GM15510 (cell line): ENCODE results near the gene NCAM1.

Source experiments
- POLR2A ChIP-seq: IDR thresholded peaks from 3 replicates; pipeline ENCODE4 v1.6.1; 2011; ENCODE audit warnings: borderline replicate concordance; ENCODE audit not compliant: insufficient read length; ENCODE audit errors: extremely low read depth

NCAM1 gene

GRCh38 chr11:112961146-112961668, at the start of gene NCAM1:
TSS of gene NCAM1 (plus strand) at chr11:112961420.
- TF ChIP-seq POLR2A: no peak

- TF ChIP-seq POLR2A: no peak
Observed at GRCh38 chr11:112922606-112923005, 38.6 kb upstream of the NCAM1 start.

GRCh38 chr11:112925516-112926310, 35.5 kb upstream of the NCAM1 start:
- no peak for TF ChIP-seq POLR2A

- TF ChIP-seq POLR2A: no peak
Observed at GRCh38 chr11:112928136-112928535, 33.1 kb upstream of the NCAM1 start.

DNA sequence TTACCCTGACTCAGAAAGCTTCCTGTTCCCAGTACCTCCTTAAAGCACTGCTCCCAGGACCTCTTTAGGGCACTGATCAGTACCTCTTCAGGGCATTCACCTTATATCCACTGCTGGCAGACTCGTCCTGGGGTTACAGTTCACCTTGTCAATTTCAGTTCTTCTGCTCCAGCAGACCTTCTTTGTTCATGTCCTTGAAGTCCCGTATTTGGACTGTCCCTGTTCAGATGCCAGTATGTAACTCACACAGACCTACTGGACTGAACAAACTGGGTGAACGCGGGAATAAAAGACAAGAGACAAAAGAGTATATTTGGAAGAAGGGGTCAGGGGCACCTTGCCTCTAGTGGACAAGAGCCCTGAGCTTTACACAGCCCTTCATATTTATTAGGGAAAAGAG, 31.8 kb upstream of the NCAM1 start:
- no peak for TF ChIP-seq POLR2A

DNA sequence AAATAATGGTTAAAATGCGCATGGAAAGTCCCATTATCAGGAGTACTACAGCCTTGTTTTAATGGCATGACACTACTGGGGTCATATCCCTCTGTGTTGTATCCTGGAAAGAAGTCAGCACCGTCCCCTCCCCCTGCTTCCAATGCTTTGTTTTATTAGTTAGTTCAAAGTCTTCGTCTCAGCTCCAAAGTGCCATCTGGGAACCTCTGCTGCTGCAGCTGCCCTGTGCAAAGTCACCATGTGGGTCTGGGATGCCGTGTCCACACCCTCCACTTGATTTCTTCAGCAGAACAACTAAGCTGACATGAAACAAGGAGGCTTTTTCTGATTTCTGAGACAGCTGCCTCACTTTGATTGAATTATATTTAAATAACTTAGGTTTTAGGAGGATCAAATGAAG, 29.5 kb upstream of the NCAM1 start:
- no peak for TF ChIP-seq POLR2A

GRCh38 chr11:112932593-112932992, 28.6 kb upstream of the NCAM1 start:
- no peak for TF ChIP-seq POLR2A

DNA sequence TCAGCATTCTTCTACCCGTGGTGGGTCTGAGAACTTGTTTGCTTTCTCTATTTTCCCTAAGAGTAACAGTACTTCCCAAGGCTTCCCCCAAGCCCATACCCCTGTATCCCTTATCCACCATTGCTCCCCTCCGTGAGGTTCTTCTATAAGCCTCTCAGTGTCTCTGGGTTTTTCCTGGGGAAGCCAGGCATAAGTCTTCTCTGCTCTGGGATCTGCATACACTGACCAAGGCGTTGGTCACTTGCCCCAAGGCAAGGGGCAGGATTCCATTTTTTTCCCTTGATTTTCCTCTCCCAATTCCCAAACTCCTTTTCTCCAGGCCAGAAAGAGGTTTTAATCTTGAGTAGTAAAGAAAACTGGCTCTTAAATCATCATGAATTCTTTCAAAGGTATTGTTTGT, 27.2 kb upstream of the NCAM1 start:
- no peak for TF ChIP-seq POLR2A

DNA sequence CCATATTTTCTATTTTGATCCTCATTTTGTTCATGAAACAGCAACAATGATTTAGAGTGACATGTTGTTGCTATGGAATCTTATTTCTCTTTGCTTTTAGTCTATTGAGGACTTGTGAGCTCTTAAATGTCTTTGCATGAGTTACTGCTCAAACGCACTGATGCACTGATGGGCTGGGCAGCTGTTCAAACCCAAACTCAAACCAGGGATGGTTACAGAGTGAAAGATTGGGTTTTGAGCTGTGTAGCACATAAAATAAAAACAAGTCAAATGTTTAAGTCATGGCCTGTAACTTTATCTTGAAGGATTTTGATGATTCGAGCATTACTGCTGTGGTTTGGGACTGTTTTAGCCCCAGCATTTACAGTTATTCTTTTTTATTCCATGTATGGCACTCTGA, 20.1 kb upstream of the NCAM1 start:
- no peak for TF ChIP-seq POLR2A

DNA sequence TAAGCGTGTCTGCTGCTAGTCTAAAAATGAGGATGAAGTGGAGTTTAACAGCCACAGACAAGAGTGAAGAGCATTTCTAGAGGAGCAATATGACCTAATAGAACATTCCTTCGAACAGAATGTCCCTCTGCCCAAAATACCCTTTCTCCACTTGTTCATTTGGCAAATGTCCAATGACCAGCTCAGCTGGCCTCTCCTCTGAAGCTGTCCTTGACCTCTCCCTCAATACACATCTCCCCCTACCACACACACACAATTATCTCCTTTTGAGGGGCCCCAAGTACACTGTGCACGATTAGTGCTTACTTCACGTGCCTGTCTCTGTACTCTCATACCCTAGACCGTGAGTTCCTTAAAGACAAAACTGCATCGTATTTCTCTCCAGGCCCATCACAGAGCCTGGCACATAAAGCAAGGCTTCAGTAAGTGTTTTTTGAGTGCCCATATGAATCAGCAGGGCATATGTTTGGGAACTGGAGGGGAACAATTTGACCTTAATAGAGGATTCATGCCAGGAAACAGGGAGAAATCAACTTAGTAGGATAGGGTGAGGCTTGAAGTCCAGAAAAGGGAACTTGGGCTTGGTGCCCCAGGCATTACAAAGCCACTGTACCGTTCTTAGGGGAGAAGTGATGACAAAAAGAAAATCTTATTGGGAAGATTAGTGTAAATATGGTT, 18.1 kb upstream of the NCAM1 start:
- TF ChIP-seq POLR2A: no peak

DNA sequence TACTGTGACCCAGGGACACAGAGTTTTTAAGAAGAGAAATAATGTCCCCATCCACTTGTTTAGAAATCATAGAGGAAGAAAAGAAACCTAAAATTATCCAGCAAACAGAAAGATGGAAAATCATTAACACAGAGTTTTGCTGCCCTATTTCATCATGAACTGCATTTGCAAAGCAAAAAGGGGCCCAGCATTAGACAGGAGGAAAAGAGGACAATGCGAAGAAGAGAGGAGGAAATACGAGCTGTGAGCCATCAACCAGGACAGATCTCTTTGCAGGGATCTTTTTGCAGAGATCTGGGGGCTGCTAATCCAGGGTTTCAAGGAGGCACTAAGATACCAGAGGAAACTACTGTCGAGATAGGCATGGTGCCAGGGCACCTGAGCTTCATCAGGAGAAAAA, 14.4 kb upstream of the NCAM1 start:
- TF ChIP-seq POLR2A: no peak

GRCh38 chr11:112949781-112950575, 11.2 kb upstream of the NCAM1 start:
- TF ChIP-seq POLR2A: no peak

- TF ChIP-seq POLR2A: no peak
Observed at GRCh38 chr11:112958670-112959069, 2.5 kb upstream of the NCAM1 start.

GRCh38 chr11:112961751-112962578, 745 bp downstream of the NCAM1 start:
- TF ChIP-seq POLR2A: no peak
